GM19397 (cell line): ENCODE measurements around the gene AGMAT.

Experiments used
- ATAC-seq: cut with Tn5 transposase; IDR thresholded peaks from one replicate; pipeline ENCODE4 v1.9.1; 2021; ENCODE audit warnings: mild to moderate bottlenecking, moderate library complexity; ENCODE audit not compliant: unreplicated experiment

Gene AGMAT

DNA sequence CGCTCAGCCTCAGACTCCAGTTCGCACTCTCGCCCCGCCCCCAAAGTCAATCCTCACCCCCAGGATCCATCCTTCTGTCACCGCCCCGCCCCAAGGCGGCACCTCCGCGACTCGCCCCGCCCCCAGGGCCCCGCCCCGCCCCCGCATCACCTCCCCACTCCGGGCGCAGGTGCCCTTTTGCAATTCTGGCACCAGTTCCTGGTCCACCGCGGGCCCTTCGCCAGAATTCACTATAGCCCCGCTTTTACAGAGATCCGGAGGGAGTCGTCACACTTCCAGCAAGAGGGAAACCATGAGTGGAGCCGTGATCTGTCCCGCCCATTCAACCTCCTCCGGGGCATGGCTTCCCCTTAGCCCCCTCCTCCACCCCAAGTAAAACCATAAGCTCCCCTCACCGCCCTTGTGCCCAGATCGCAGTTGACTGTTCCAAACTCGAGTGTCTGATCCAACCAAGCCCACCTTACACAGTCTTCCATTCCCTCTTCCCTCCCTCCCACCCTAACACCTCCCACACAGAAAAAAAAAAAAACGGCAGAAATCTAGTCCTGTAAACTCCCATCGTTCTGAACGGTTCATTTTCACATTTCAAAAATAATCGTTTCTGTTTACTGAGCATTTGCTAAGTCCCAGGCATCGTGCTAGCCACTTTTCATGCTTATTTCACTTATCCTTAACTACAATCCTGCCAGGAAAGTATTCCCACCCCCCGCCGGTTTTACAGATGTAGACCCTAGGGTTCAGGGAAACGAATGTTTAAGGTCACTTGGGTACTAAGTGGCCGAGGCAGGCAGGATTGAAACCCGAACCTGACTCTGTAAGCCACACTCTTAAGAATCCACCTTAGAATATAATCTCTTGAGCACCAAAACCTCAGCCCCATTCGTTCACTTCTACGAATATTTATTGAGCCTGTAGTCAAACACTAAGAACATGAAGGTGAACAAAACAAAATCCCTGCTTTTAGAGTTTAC, 59.5 kb downstream of the AGMAT start:
- ATAC-seq: peak; percentile 41

- ATAC-seq: peak; percentile 44
Observed at GRCh38 chr1:15524283-15525049, 60.4 kb downstream of the AGMAT start.

GRCh38 chr1:15524021-15524282, 60.9 kb downstream of the AGMAT start, which contains the start of gene CASP9:
CASP9 (minus strand) TSS chr1:15524215; CDS start chr1:15524200, 15 bp downstream.
- no peak for ATAC-seq

- ATAC-seq: no peak
Observed at GRCh38 chr1:15523104-15524020, 61.5 kb downstream of the AGMAT start.

DNA sequence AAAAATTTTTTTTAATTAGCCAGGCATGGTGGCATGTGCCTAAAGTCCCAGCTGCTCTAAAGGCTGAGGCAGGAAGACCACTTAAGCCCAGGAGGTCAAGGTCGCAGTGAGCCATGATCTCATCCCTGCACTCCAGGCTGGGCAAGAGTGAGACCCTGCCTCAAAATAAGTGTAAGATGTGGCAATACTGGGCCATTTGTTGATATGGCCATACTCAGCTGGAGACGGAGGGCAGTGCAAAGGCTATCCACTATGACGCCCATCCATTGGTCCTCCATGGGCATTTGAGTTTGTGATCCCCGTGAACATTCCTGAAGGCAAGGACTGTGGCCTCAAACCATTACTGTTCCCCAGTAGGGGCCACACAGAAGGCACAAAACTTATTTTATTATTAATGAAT, 62.3 kb downstream of the AGMAT start:
- ATAC-seq: no peak
